ENCODE data around the gene RLBP1. TPM values are rescaled to one million over a fixed set of nuclear protein-coding genes. Genes with fewer than 3 reads are reported as not detected.

Gene RLBP1
- total RNA-seq, 1 experiment from 2014 or later, result not detected

DNA sequence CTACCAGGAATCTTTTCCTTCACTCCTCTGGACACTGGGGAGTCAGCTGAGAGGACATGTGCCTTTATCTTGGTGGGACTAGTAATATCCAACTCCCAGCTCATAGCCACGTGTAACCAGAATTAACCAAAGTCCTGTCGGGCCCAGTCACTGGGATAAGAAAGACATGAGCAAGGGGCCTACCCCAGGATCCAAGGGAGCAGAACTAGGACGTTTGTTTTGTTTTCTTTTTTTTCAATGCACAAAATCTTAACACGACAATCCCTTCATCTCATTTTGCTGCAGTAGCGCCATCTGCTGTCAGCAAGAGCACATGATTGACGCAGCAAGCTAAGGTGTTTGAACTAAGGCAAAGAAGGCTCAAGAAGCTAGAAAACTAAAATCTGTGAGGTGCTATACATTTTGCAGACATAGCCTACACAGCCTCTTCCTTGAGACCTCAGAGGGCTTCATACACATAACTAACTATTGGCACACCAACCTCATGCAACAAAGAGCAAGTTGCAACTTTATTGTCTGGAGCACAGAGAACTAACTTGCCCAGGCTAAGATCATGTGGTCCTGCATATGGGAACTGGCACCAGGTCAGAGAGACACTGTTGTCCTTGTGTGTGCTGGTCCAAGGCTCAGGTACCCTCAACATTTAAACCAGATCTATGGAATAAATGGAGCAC lies 43.6 kb downstream of the RLBP1 start:
- H3K9ac ChIP-seq (ENCODE audit: low read length), result no peak overlapping the region
- ChIA-PET POLR2A (ENCODE audit: unreplicated experiment) (interaction anchor here (0.6 kb wide), 1 partner anchor 22 kb away, joined by 8 read pairs; no protein-coding TSS in a partner anchor), CTCF (interaction anchor here (0.5 to 1.0 kb wide), 9 partner anchors 10 to 167 kb away, joined by 3 to 7 read pairs (median 4); partner anchors contain the start of gene ABHD2)
- peak; percentile 65 for ATAC-seq
- BruUV-seq (replicated peaks), result no TSS peak
- H3K4me1 ChIP-seq (ENCODE audit: insufficient read depth, low read length), result no peaks in the 10 kb centered on the region
- TF ChIP-seq EZH2 (IDR thresholded peaks at IDR 0.05; ENCODE audit: low read length, unreplicated experiment), result no peak
- TF ChIP-seq, protein P1, sequence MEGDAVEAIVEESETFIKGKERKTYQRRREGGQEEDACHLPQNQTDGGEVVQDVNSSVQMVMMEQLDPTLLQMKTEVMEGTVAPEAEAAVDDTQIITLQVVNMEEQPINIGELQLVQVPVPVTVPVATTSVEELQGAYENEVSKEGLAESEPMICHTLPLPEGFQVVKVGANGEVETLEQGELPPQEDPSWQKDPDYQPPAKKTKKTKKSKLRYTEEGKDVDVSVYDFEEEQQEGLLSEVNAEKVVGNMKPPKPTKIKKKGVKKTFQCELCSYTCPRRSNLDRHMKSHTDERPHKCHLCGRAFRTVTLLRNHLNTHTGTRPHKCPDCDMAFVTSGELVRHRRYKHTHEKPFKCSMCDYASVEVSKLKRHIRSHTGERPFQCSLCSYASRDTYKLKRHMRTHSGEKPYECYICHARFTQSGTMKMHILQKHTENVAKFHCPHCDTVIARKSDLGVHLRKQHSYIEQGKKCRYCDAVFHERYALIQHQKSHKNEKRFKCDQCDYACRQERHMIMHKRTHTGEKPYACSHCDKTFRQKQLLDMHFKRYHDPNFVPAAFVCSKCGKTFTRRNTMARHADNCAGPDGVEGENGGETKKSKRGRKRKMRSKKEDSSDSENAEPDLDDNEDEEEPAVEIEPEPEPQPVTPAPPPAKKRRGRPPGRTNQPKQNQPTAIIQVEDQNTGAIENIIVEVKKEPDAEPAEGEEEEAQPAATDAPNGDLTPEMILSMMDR (conservative IDR thresholded peaks at IDR 0.05; ENCODE audit: low read depth, low read length), result peak; percentile 90
- no peaks in the 10 kb centered on the region for H3F3A ChIP-seq (ENCODE audit: low read length, unreplicated experiment)
- H3K27me3 ChIP-seq (ENCODE audit: low read length), result no peaks in the 10 kb centered on the region
- no peaks in the 10 kb centered on the region for H3K36me3 ChIP-seq (ENCODE audit: low read depth, low read length)
- peak; percentile 81 for DNase-seq
- no peaks in the 10 kb centered on the region for H3K9me2 ChIP-seq (replicated peaks; ENCODE audit: low read length)
- H4K20me1 ChIP-seq (ENCODE audit: low read length), result no peaks in the 10 kb centered on the region
- no peak overlapping the region for H3K4me3 ChIP-seq (ENCODE audit: low read length)
- no peaks in the 10 kb centered on the region for H3K79me2 ChIP-seq (ENCODE audit: low read length)
- H3K4me2 ChIP-seq (ENCODE audit: low read length), result no peak overlapping the region
- intact Hi-C loops (cut with micrococcal nuclease), result loop anchor here (1.0 to 10.0 kb wide), 2 partner anchors 120 to 273 kb away; no protein-coding TSS in a partner anchor
- H2AFZ ChIP-seq (ENCODE audit: low read length), result no peak overlapping the region
- no peak overlapping the region for H3K27ac ChIP-seq (ENCODE audit: low read length)
- H3K9me3 ChIP-seq (ENCODE audit: low read length), result no peaks in the 10 kb centered on the region

DNA sequence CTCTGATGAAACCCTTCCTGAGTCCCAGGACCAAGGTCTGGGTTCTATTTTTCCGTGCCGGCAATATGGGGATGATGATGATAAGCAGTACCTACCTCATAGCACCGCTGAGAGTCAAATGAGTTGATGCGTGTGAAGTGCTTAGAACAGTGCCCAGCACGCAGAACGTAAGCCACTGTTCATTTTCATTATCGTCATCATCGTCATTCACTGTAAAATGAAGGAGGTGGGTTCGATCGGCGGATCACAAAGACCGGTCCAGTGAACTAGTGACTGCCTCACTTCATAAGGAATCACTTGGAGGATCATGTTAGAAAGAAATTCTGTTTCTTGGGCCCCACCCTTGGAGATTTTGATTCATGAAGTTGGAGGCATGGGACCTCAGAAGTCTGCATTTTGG lies 44.3 kb downstream of the RLBP1 start:
- intact Hi-C loops (cut with micrococcal nuclease), result loop anchor here (1.0 to 10.0 kb wide), 2 partner anchors 120 to 272 kb away; no protein-coding TSS in a partner anchor
- H3K79me2 ChIP-seq (ENCODE audit: low read length), result no peaks in the 10 kb centered on the region
- H3K27me3 ChIP-seq (ENCODE audit: low read length), result no peaks in the 10 kb centered on the region
- BruUV-seq (replicated peaks), result no TSS peak
- no peaks in the 10 kb centered on the region for H3F3A ChIP-seq (ENCODE audit: low read length, unreplicated experiment)
- DNase-seq, result no peak
- no peaks in the 10 kb centered on the region for H4K20me1 ChIP-seq (ENCODE audit: low read length)
- TF ChIP-seq EZH2 (IDR thresholded peaks at IDR 0.05; ENCODE audit: low read length, unreplicated experiment), result no peak
- no peak for TF ChIP-seq EZH2phosphoT487 (IDR thresholded peaks at IDR 0.05; ENCODE audit: borderline replicate concordance, low read length)
- TF ChIP-seq, protein P1 (conservative IDR thresholded peaks at IDR 0.05; ENCODE audit: low read depth, low read length), result no peak
- H3K36me3 ChIP-seq (ENCODE audit: low read depth, low read length), result no peaks in the 10 kb centered on the region
- H2AFZ ChIP-seq (ENCODE audit: low read length), result no peak overlapping the region
- POLR2A ChIA-PET (ENCODE audit: unreplicated experiment), result no interaction called here
- no peaks in the 10 kb centered on the region for H3K9me3 ChIP-seq (ENCODE audit: low read length)
- CTCF ChIA-PET, result interaction anchor here (1.0 kb wide), 2 partner anchors 89 to 119 kb away, joined by 4 to 5 read pairs; partner anchors contain the start of gene ABHD2
- no peak overlapping the region for H3K9ac ChIP-seq (ENCODE audit: low read length)
- H3K9me2 ChIP-seq (replicated peaks; ENCODE audit: low read length), result no peaks in the 10 kb centered on the region
- H3K27ac ChIP-seq (ENCODE audit: low read length), result no peak overlapping the region
- H3K4me1 ChIP-seq (ENCODE audit: insufficient read depth, low read length), result no peaks in the 10 kb centered on the region
- no peak overlapping the region for H3K4me3 ChIP-seq (ENCODE audit: low read length)
- ATAC-seq, result no peak
- no peak overlapping the region for H3K4me2 ChIP-seq (ENCODE audit: low read length)

DNA sequence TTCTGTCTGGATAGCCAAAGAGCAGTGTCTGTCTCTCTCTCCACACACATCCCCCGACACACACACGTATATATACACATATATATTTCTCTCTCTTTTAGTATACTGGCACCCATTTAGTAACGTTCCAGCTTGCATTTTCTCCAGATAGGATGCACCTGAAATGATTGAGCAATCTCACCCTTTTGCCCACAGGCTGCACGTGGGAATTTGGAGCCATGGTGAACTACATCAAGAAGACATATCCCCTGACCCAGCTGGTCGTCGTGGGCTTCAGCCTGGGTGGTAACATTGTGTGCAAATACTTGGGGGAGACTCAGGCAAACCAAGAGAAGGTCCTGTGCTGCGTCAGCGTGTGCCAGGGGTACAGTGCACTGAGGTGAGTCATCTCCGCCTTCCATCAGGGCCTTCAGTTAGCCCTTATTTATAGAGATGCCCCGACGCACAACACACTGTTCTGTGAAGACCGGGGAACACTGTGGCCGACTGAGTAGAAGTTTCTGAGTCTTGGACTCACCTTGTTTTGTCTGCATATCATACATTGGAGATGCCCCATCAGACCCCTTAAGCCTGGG lies 45.7 kb downstream of the RLBP1 start:
- Histone ChIP-seq H4K20me1 (ENCODE audit: low read length) (no peaks in the 10 kb centered on the region), H3K4me2 (ENCODE audit: low read length) (no peak overlapping the region), H2AFZ (ENCODE audit: low read length) (no peak overlapping the region), H3K27ac (ENCODE audit: low read length) (no peak overlapping the region), H3K9ac (ENCODE audit: low read length) (no peak overlapping the region), H3K36me3 (ENCODE audit: low read depth, low read length) (no peaks in the 10 kb centered on the region), H3F3A (ENCODE audit: low read length, unreplicated experiment) (no peaks in the 10 kb centered on the region), H3K27me3 (ENCODE audit: low read length) (no peaks in the 10 kb centered on the region), H3K9me2 (replicated peaks; ENCODE audit: low read length) (no peaks in the 10 kb centered on the region), H3K79me2 (ENCODE audit: low read length) (no peaks in the 10 kb centered on the region), H3K4me3 (ENCODE audit: low read length) (no peak overlapping the region), H3K9me3 (ENCODE audit: low read length) (no peaks in the 10 kb centered on the region), H3K4me1 (ENCODE audit: insufficient read depth, low read length) (no peaks in the 10 kb centered on the region)
- no peak for ATAC-seq
- no peak for TF ChIP-seq EZH2phosphoT487 (IDR thresholded peaks at IDR 0.05; ENCODE audit: borderline replicate concordance, low read length)
- TF ChIP-seq, protein P1 (conservative IDR thresholded peaks at IDR 0.05; ENCODE audit: low read depth, low read length), result no peak
- TF ChIP-seq EZH2 (IDR thresholded peaks at IDR 0.05; ENCODE audit: low read length, unreplicated experiment), result no peak
- POLR2A ChIA-PET (ENCODE audit: unreplicated experiment), result no interaction called here
- intact Hi-C loops (cut with micrococcal nuclease), result loop anchor here (10.0 kb wide), 1 partner anchor 271 kb away; no protein-coding TSS in a partner anchor
- CTCF ChIA-PET, result no interaction called here
- no peak for DNase-seq
- BruUV-seq (replicated peaks), result no TSS peak
